ENCODE measurements around the gene PITX3. TPM values are rescaled to one million over a fixed set of nuclear protein-coding genes. Genes with fewer than 3 reads are reported as not detected.
A peak's percentile ranks its signal among the peaks of the same experiment; 100 is the strongest.
"Not testable (repeated sequence)": the region's sequence is repeated elsewhere in the genome, so short reads cannot be mapped to it uniquely, and the experiment has no call there.

PITX3 gene
- total RNA-seq, 2 experiments from 2014 or later, result 0.66 to 0.81 TPM

- ChIA-PET CTCF (interaction anchor here (0.6 to 16.9 kb wide), 59 partner anchors 7 to 1518 kb away, joined by 3 to 833 read pairs (median 5); partner anchors contain the start of genes ACTR1A, C10orf95, CUEDC2 and FBXL15), POLR2A (interaction anchor here (0.8 to 3.7 kb wide), 11 partner anchors 10 to 202 kb away, joined by 3 to 23 read pairs (median 4); partner anchors contain the start of genes CUEDC2, GBF1 and PITX3)
- ATAC-seq (peak; percentile 21), DNase-seq (peak; percentile 66)
- H3K4me1 Mint-ChIP-seq, result peaks cover 27% of the 10 kb centered on the region
- intact Hi-C loops (cut with DNase I, micrococcal nuclease), result loop anchor here in 1 of 2 experiments (2.0 to 5.0 kb wide), 3 partner anchors 164 to 352 kb away; partner anchors contain the start of gene NFKB2
- peak overlapping the region; percentile 63 for H3K4me3 Mint-ChIP-seq
- H3K9me3 Mint-ChIP-seq (ENCODE audit: low read depth), result no peaks in the 10 kb centered on the region
- H3K27me3 Mint-ChIP-seq, result peaks cover 41% of the 10 kb centered on the region
- H3K27ac Mint-ChIP-seq, result no peak overlapping the region
- no peaks in the 10 kb centered on the region for H3K36me3 Mint-ChIP-seq (ENCODE audit: low read depth)
These were observed 10.9 kb downstream of the PITX3 start for GRCh38 chr10:102230264-102230860.

DNA sequence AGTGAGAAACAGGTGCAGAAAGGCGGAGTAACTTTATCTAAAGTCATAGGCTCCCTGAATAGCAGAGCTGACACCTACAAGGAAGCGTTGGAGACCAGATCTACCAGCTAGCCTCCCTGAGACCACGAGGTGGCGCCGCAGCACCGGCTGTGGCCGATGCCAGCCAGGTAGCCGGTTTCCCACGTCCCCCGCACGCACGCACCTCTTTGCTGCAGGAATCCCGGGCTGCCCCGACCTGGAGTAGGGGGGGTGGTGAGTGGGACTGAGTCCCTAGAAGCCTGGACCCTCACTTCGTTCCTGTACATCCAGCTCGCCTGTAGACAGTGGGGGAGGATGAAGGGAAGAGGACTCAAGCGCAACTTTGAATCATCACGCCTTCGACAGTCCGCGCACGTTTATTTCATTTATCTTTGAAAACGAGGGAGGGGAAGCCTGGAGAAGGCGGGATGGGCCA, 11.5 kb downstream of the PITX3 start:
- ChIA-PET CTCF (interaction anchor here (0.6 to 16.9 kb wide), 58 partner anchors 9 to 356 kb away, joined by 3 to 833 read pairs (median 4); partner anchors contain the start of genes C10orf95, CUEDC2, FBXL15 and GBF1), POLR2A (interaction anchor here (1.0 to 3.7 kb wide), 8 partner anchors 15 to 202 kb away, joined by 3 to 23 read pairs (median 4); partner anchors contain the start of genes CUEDC2 and GBF1)
- ATAC-seq, result peak; percentile 48
- no peaks in the 10 kb centered on the region for H3K9me3 Mint-ChIP-seq (ENCODE audit: low read depth)
- intact Hi-C loops (cut with DNase I, micrococcal nuclease), result loop anchor here (1.0 to 5.0 kb wide), 9 partner anchors 122 to 353 kb away; partner anchors contain the start of genes NFKB2 (in 1 of the 2) and SUFU (in 1 of the 2)
- H3K4me1 Mint-ChIP-seq, result peaks cover 27% of the 10 kb centered on the region
- peak; percentile 94 for DNase-seq
- H3K27ac Mint-ChIP-seq, result no peak overlapping the region
- peak overlapping the region; percentile 63 for H3K4me3 Mint-ChIP-seq
- H3K36me3 Mint-ChIP-seq (ENCODE audit: low read depth), result no peaks in the 10 kb centered on the region
- H3K27me3 Mint-ChIP-seq, result peaks cover 39% of the 10 kb centered on the region

DNA sequence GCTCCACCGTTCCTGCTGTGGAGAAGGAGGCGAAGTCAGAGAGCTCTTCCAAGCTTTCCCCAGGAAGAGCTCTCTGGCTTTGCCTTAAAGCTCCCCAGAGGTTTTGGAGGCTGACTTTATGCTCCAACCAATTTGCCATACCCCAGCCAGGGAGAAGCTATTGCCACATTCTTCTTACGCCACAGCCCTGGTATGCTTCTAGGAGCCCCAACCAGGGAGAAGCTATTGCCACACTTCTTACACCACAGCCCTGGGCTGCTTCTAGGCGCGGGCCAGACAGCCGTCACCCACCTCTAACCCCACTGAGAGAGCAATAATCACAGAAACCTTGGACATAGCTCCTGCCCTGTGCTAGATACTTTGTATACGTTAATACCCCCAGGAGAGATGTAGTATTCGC, 14.3 kb downstream of the PITX3 start:
- DNase-seq (no peak), ATAC-seq (no peak)
- intact Hi-C loops (cut with DNase I, micrococcal nuclease), result no loop called here
- ChIA-PET CTCF (interaction anchor here (0.5 to 16.9 kb wide), 15 partner anchors 14 to 627 kb away, joined by 3 to 833 read pairs (median 4); partner anchors contain the start of genes BORCS7, CUEDC2 and PITX3), POLR2A (interaction anchor here (1.0 to 1.4 kb wide), 3 partner anchors 18 to 62 kb away, joined by 3 to 8 read pairs (median 3); partner anchors contain the start of gene GBF1)
- Mint-ChIP-seq H3K27ac (no peak overlapping the region), H3K27me3 (peaks cover 36% of the 10 kb centered on the region), H3K4me1 (peaks cover 27% of the 10 kb centered on the region), H3K9me3 (ENCODE audit: low read depth) (no peaks in the 10 kb centered on the region), H3K4me3 (no peak overlapping the region), H3K36me3 (ENCODE audit: low read depth) (no peaks in the 10 kb centered on the region)

DNA sequence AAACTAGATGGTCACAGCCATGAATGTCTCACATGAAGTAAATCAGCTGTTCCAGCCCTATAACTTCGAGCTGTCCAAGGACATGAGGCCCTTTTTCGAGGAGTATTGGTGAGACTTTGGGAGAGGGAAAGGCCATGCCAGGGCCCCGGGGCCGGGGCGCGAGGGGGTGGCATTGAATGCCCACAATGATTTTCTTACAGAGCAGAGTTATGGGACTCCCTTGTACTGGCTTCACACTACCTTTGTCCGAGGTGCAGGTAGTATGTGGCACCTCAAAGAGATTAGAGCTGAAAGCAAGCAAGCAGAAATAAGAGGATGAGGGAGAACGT, 14.8 kb downstream of the PITX3 start:
- Mint-ChIP-seq H3K27me3 (peaks cover 34% of the 10 kb centered on the region), H3K27ac (no peak overlapping the region), H3K4me3 (peak overlapping the region; percentile 38), H3K9me3 (ENCODE audit: low read depth) (no peaks in the 10 kb centered on the region), H3K36me3 (ENCODE audit: low read depth) (no peaks in the 10 kb centered on the region), H3K4me1 (peaks cover 26% of the 10 kb centered on the region)
- DNase-seq, result no peak
- POLR2A ChIA-PET, result interaction anchor here (0.6 to 1.4 kb wide), 5 partner anchors 19 to 93 kb away, joined by 3 to 8 read pairs (median 3); partner anchors contain the start of gene GBF1
- no peak for ATAC-seq
- CTCF ChIA-PET, result interaction anchor here (0.7 to 16.9 kb wide), 15 partner anchors 14 to 900 kb away, joined by 3 to 833 read pairs (median 5); partner anchors contain the start of genes CUEDC2, NFKB2 and PITX3
- intact Hi-C loops (cut with DNase I, micrococcal nuclease), result loop anchor here (1.0 kb wide), 3 partner anchors 19 to 169 kb away; partner anchors contain the start of genes GBF1 (in 1 of the 2) and NFKB2 (in 1 of the 2)

GRCh38 chr10:102225646-102226541, 15.4 kb downstream of the PITX3 start, which contains the start of gene ELOVL3:
TSS of gene ELOVL3 (plus strand) at chr10:102226299. CDS start at chr10:102226549, 250 bp downstream.
- H3K4me3 Mint-ChIP-seq, result peak within 1 kb of the TSS; percentile 38
- no peaks in the 10 kb centered on the region for H3K36me3 Mint-ChIP-seq (ENCODE audit: low read depth)
- ChIA-PET POLR2A (interaction anchor here (0.6 to 1.4 kb wide), 5 partner anchors 20 to 94 kb away, joined by 3 to 8 read pairs (median 3); partner anchors contain the start of gene GBF1), CTCF (interaction anchor here (0.7 to 16.9 kb wide), 14 partner anchors 15 to 900 kb away, joined by 3 to 833 read pairs (median 4); partner anchors contain the start of genes NFKB2 and PITX3)
- no peak within 1 kb of the TSS for H3K27ac Mint-ChIP-seq
- no peaks in the 10 kb centered on the region for H3K9me3 Mint-ChIP-seq (ENCODE audit: low read depth)
- ATAC-seq, result peak; percentile 91
- H3K4me1 Mint-ChIP-seq, result peaks cover 24% of the 10 kb centered on the region
- H3K27me3 Mint-ChIP-seq, result peaks cover 39% of the 10 kb centered on the region
- DNase-seq, result peak; percentile 91
- intact Hi-C loops (cut with DNase I, micrococcal nuclease), result loop anchor here (1.0 kb wide), 3 partner anchors 19 to 169 kb away; partner anchors contain the start of genes GBF1 (in 1 of the 2) and NFKB2 (in 1 of the 2)

DNA sequence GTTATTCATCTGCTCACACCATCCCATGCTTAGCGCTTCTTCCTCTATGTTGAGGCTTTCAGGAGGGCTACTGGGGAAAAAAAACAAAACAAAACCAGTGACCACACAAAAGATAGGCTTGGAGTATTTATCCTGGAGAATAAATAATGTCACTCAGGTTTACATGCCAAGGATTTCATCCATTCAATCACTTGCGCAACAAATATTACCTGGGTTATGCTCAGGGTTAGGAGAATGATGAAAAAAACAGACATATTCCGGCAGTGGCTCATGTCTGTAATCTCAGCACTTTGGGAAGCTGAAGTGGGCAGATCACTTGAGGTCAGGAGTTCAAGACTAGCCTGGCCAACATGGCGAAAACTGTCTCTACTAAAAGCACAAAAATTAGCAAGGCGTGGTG, 18.5 kb downstream of the PITX3 start:
- Mint-ChIP-seq H3K27me3 (peaks cover 23% of the 10 kb centered on the region), H3K27ac (no peak overlapping the region), H3K4me3 (no peak overlapping the region), H3K36me3 (ENCODE audit: low read depth) (no peaks in the 10 kb centered on the region), H3K9me3 (ENCODE audit: low read depth) (no peaks in the 10 kb centered on the region), H3K4me1 (peaks cover 14% of the 10 kb centered on the region)
- intact Hi-C loops (cut with DNase I, micrococcal nuclease), result no loop called here
- ATAC-seq, result no peak
- DNase-seq, result no peak
- ChIA-PET CTCF (interaction anchor here (0.6 to 2.4 kb wide), 5 partner anchors 8 to 180 kb away, joined by 3 to 5 read pairs (median 5); no protein-coding TSS in a partner anchor), POLR2A (no interaction called here)

GRCh38 chr10:102220612-102221011, 20.7 kb downstream of the PITX3 start:
- no peak overlapping the region for H3K27ac Mint-ChIP-seq
- H3K9me3 Mint-ChIP-seq (ENCODE audit: low read depth), result no peaks in the 10 kb centered on the region
- DNase-seq (no peak), ATAC-seq (no peak)
- no peak overlapping the region for H3K4me3 Mint-ChIP-seq
- H3K4me1 Mint-ChIP-seq, result peaks cover 2% of the 10 kb centered on the region
- H3K36me3 Mint-ChIP-seq (ENCODE audit: low read depth), result no peaks in the 10 kb centered on the region
- POLR2A ChIA-PET, result no interaction called here
- H3K27me3 Mint-ChIP-seq, result peaks cover 11% of the 10 kb centered on the region
- CTCF ChIA-PET, result interaction anchor here (0.7 to 2.0 kb wide), 7 partner anchors 10 to 265 kb away, joined by 3 to 15 read pairs (median 3); no protein-coding TSS in a partner anchor
- intact Hi-C loops (cut with DNase I, micrococcal nuclease), result no loop called here

DNA sequence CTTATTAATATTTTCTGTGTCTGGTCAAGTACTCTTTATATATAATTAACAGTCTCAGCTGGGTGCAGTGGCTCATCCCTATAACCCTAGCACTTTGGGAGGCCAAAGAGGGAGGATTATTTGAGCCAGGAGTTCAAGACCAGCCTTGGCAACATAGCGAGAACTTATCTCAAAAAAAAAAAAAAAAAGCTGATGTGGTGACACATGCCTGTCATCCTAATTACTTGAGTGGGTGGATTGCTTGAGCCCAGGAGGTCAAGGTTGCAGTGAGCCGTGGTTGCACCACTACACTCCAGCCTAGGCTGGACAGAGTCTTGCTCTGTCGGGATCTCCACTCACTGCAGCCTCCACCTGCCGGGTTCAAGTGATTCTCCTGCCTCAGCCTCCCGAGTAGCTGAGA, 21.9 kb downstream of the PITX3 start:
- peaks cover 11% of the 10 kb centered on the region for H3K27me3 Mint-ChIP-seq
- POLR2A ChIA-PET, result no interaction called here
- CTCF ChIA-PET, result interaction anchor here (0.6 to 1.4 kb wide), 7 partner anchors 10 to 365 kb away, joined by 3 to 6 read pairs (median 4); no protein-coding TSS in a partner anchor
- H3K27ac Mint-ChIP-seq, result no peak overlapping the region
- DNase-seq (no peak), ATAC-seq (no peak)
- H3K4me1 Mint-ChIP-seq, result no peaks in the 10 kb centered on the region
- H3K9me3 Mint-ChIP-seq (ENCODE audit: low read depth), result no peaks in the 10 kb centered on the region
- no peak overlapping the region for H3K4me3 Mint-ChIP-seq
- intact Hi-C loops (cut with DNase I, micrococcal nuclease), result no loop called here
- no peaks in the 10 kb centered on the region for H3K36me3 Mint-ChIP-seq (ENCODE audit: low read depth)

GRCh38 chr10:102213599-102213998, 27.7 kb downstream of the PITX3 start:
- DNase-seq; H3K36me3 Mint-ChIP-seq (ENCODE audit: low read depth); H3K4me1 Mint-ChIP-seq; H3K27me3 Mint-ChIP-seq; POLR2A ChIA-PET; ATAC-seq; intact Hi-C loops (cut with DNase I, micrococcal nuclease); H3K9me3 Mint-ChIP-seq (ENCODE audit: low read depth); H3K27ac Mint-ChIP-seq; CTCF ChIA-PET; H3K4me3 Mint-ChIP-seq: not testable (repeated sequence)

DNA sequence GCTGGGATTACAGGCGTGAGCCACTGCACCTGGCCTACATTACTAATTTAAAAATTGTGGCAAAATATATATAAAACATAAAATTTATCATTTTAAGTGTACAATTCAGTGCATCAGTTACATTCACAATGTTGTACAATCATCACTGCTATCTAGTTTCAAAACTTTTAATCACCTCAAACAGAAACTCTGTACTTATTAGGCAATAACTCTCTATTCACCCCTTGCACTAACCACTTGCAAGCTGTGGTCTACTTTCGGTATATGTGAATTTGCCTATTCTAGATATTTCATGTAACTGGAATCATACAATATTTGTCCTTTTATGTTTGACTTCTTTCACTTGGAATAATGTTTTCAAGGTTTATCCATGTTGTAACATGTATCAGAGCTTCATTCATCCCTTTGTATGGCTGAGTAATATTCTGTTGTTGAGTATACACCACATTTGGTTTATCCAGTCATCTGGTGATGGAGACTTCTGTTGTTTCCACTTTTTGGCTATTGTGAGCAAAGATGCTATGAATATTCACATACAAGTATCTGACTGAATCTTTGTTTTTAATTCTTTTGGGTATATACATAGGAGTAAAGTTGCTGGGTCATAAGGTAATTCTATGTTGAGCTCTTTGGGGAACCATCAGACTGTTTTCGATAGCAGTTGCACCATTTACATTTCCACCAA, 29.6 kb downstream of the PITX3 start:
- H3K4me3 Mint-ChIP-seq, result no peak overlapping the region
- H3K36me3 Mint-ChIP-seq (ENCODE audit: low read depth), result no peaks in the 10 kb centered on the region
- POLR2A ChIA-PET, result interaction anchor here (0.7 kb wide), 1 partner anchor 19 kb away, joined by 3 read pairs; no protein-coding TSS in a partner anchor
- intact Hi-C loops (cut with DNase I, micrococcal nuclease), result no loop called here
- H3K4me1 Mint-ChIP-seq, result no peaks in the 10 kb centered on the region
- DNase-seq (no peak), ATAC-seq (peak; percentile 66)
- H3K27me3 Mint-ChIP-seq, result peaks cover 3% of the 10 kb centered on the region
- CTCF ChIA-PET, result interaction anchor here (0.7 to 1.5 kb wide), 4 partner anchors 25 to 141 kb away, joined by 3 read pairs; partner anchors contain the start of gene NOLC1
- no peaks in the 10 kb centered on the region for H3K9me3 Mint-ChIP-seq (ENCODE audit: low read depth)
- H3K27ac Mint-ChIP-seq, result no peak overlapping the region

All from activated CD4-positive, alpha-beta T cell treated with anti-CD3 and anti-CD28 coated beads for 36 hours (primary cell).